Brain microvascular endothelial cell (primary cell): ENCODE results near the gene SKAP2.

ENCODE experiments used
- DNase-seq: peaks from one replicate; pipeline ENCODE4 v3.0.0-alpha.2; 2020
- H3K27ac ChIP-seq: fragments of 250-450 bp; sonication (Bioruptor Pico); 2 replicates; pipeline ENCODE4 v1.5.1; 2020; ENCODE audit warnings: mild to moderate bottlenecking, moderate library complexity
- H3K27me3 ChIP-seq: fragments of 250-450 bp; sonication (Bioruptor Pico); replicated peaks from 2 replicates; pipeline ENCODE4 v1.5.1; 2020; ENCODE audit warnings: mild to moderate bottlenecking
- H3K36me3 ChIP-seq: fragments of 250-450 bp; sonication (Bioruptor Pico); replicated peaks from 2 replicates; pipeline ENCODE4 v1.5.1; 2020; ENCODE audit warnings: mild to moderate bottlenecking
- H3K4me3 ChIP-seq: 2 replicates; pipeline ENCODE4 v1.5.1; 2011; ENCODE audit warnings: low read depth, mild to moderate bottlenecking, control low read depth, low read length, moderate library complexity
- in situ Hi-C: cut with HindIII; loops from 2 replicates; pipeline ENCODE4 v1.10.0; 2017; ENCODE audit warnings: low sequenced_read_pairs, low pct_ligation_motif_present
- TF ChIP-seq, protein P1 (sequence below): IDR thresholded peaks from 2 replicates; pipeline ENCODE4 v1.5.1; 2011; ENCODE audit warnings: low read depth, mild to moderate bottlenecking, moderate library complexity, low read length, control low read depth, inconsistent platforms; ENCODE audit errors: missing control alignments

Gene SKAP2

GRCh38 chr7:26696978-26697377, 167.4 kb downstream of the SKAP2 start:
- in situ Hi-C loops = no loop called here
- H3K27ac ChIP-seq = no peak overlapping the region
- no peaks in the 10 kb centered on the region for H3K36me3 ChIP-seq
- TF ChIP-seq, protein P1, sequence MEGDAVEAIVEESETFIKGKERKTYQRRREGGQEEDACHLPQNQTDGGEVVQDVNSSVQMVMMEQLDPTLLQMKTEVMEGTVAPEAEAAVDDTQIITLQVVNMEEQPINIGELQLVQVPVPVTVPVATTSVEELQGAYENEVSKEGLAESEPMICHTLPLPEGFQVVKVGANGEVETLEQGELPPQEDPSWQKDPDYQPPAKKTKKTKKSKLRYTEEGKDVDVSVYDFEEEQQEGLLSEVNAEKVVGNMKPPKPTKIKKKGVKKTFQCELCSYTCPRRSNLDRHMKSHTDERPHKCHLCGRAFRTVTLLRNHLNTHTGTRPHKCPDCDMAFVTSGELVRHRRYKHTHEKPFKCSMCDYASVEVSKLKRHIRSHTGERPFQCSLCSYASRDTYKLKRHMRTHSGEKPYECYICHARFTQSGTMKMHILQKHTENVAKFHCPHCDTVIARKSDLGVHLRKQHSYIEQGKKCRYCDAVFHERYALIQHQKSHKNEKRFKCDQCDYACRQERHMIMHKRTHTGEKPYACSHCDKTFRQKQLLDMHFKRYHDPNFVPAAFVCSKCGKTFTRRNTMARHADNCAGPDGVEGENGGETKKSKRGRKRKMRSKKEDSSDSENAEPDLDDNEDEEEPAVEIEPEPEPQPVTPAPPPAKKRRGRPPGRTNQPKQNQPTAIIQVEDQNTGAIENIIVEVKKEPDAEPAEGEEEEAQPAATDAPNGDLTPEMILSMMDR = no peak
- no peaks in the 10 kb centered on the region for H3K27me3 ChIP-seq
- no peak overlapping the region for H3K4me3 ChIP-seq
- no peak for DNase-seq

- H3K4me3 ChIP-seq = no peak overlapping the region
- DNase-seq = no peak
- in situ Hi-C loops = no loop called here
These were observed 168.2 kb downstream of the SKAP2 start for GRCh38 chr7:26696161-26696560.

GRCh38 chr7:26694713-26695112, 169.7 kb downstream of the SKAP2 start:
- no peak overlapping the region for H3K4me3 ChIP-seq
- H3K27me3 ChIP-seq = no peaks in the 10 kb centered on the region
- TF ChIP-seq, protein P1 = no peak
- H3K27ac ChIP-seq = no peak overlapping the region
- H3K36me3 ChIP-seq = no peaks in the 10 kb centered on the region
- DNase-seq = no peak
- in situ Hi-C loops = no loop called here

More at GRCh38 chr7:26696161-26696560, 168.2 kb downstream of the SKAP2 start:
- Histone ChIP-seq H3K36me3 (no peaks in the 10 kb centered on the region), H3K27ac (no peak overlapping the region), H3K27me3 (no peaks in the 10 kb centered on the region)
- TF ChIP-seq, protein P1 = no peak

DNA sequence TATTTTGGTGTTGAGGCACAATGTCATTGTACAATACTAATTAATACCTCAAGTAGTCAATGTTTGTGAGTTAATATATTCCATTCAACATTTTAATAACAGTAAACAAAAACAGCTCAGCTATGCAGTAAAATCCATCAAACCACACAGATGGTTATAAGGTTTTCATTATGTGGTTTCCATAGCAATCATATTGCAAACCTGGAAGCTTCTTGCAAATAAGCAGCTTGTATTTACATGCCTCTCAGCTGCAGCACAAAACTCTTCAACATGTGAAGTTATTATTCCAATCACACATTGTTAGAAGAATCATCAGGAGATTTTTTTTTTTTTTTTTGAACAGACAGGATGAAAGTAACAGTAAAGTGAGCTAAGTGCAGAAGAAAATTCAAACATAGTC, 170.2 kb downstream of the SKAP2 start:
- DNase-seq = no peak
- H3K27me3 ChIP-seq = no peaks in the 10 kb centered on the region
- in situ Hi-C loops = no loop called here
- H3K36me3 ChIP-seq = no peaks in the 10 kb centered on the region
- H3K27ac ChIP-seq = no peak overlapping the region
- TF ChIP-seq, protein P1 = no peak
- no peak overlapping the region for H3K4me3 ChIP-seq

- H3K27me3 ChIP-seq = no peaks in the 10 kb centered on the region
- TF ChIP-seq, protein P1 = no peak
These were observed 172.5 kb downstream of the SKAP2 start for GRCh38 chr7:26691886-26692285.

DNA sequence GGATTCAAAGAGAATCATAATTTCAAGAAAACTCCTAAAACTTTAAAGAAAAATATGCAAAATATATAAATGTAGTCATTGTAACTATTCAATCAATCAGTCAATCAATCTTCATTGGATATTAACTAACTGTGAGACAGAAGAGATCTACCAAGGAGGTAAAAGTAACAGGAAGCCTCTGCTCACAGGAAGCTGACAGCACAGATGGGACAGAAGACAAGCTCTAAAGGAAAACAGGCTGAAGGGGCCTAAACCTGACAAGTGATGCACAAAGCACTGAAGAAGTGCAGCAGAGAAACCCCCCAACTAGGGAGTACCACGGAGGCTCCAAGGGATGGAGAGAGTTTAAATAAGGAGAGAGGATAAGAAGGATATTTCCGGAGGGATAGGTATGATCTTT, 173.0 kb downstream of the SKAP2 start:
- in situ Hi-C loops = no loop called here
- no peak overlapping the region for H3K27ac ChIP-seq
- DNase-seq = no peak

More at GRCh38 chr7:26691886-26692285, 172.5 kb downstream of the SKAP2 start:
- no peak overlapping the region for H3K4me3 ChIP-seq
- H3K36me3 ChIP-seq = no peaks in the 10 kb centered on the region
- no peak overlapping the region for H3K27ac ChIP-seq
- DNase-seq = no peak
- in situ Hi-C loops = no loop called here

More for the DNA sequence above, 173.0 kb downstream of the SKAP2 start:
- TF ChIP-seq, protein P1 = no peak
- no peak overlapping the region for H3K4me3 ChIP-seq
- no peaks in the 10 kb centered on the region for H3K36me3 ChIP-seq
- no peaks in the 10 kb centered on the region for H3K27me3 ChIP-seq
